K562 (cell line): Measurements from ENCODE around the gene SZT2.

Experiments
- CREB3 ChIP-seq: fragments of 450-650 bp; conservative IDR thresholded peaks from 2 replicates; pipeline ENCODE4 v1.6.1; 2016; ENCODE audit warnings: missing genetic modification characterization, low read depth, mild to moderate bottlenecking, missing compliant biosample characterization, moderate library complexity
- CTCF ChIP-seq, 3 experiments: IDR thresholded peaks in 2 of 3; conservative IDR thresholded peaks in 1 of 3; 2 replicates each; pipeline ENCODE4 v1.5.1; 2011 to 2012; ENCODE audit warnings: low read length in 3 of 3, mild to moderate bottlenecking in 3 of 3, control low read depth in 2 of 3, improper control_type of control experiment in 1 of 3, inconsistent platforms in 1 of 3, low read depth in 1 of 3, mixed read lengths in 1 of 3, moderate library complexity in 1 of 3; ENCODE audit not compliant: insufficient read depth in 2 of 3
- HDAC1 ChIP-seq, 2 experiments: fragments of 450-650 bp; IDR thresholded peaks; 2 replicates each; pipeline ENCODE4 v1.6.1; 2016 to 2017; ENCODE audit warnings: inconsistent platforms in 1 of 2, mild to moderate bottlenecking in 1 of 2, moderate library complexity in 1 of 2
- KLF16 ChIP-seq: IDR thresholded peaks from 2 replicates; pipeline ENCODE4 v1.6.1; 2016; ENCODE audit warnings: antibody characterized with exemption
- KLF6 ChIP-seq: fragments of 250-450 bp; sonication (Bioruptor Pico); IDR thresholded peaks from 2 replicates; pipeline ENCODE4 v1.4.0; 2020; ENCODE audit warnings: mild to moderate bottlenecking, moderate library complexity, borderline replicate concordance
- OTX1 ChIP-seq: fragments of 450-650 bp; formaldehyde crosslinking; IDR thresholded peaks from 2 replicates; pipeline ENCODE4 v1.4.0; 2022; ENCODE audit warnings: mild to moderate bottlenecking
- POLR2A ChIP-seq: fragments of 450-650 bp; conservative IDR thresholded peaks from 2 replicates; pipeline ENCODE4 v1.6.1; 2016
- ZNF3 ChIP-seq: fragments of 250-450 bp; sonication (Bioruptor Pico); IDR thresholded peaks from 2 replicates; pipeline ENCODE4 v1.5.0; 2021; ENCODE audit warnings: mild to moderate bottlenecking, moderate library complexity

- TF ChIP-seq KLF6 (CRISPR knock-in tag) (no peak), KLF16 (peak; percentile 85), ZNF3 (CRISPR knock-in tag) (no peak), CTCF (IDR thresholded peaks at IDR 0.05 in 2 of 3, conservative IDR thresholded peaks at IDR 0.05 in 1 of 3; ENCODE audit: insufficient read depth in 2 of 3, low read depth in 1 of 3, low read length in 3 of 3) (no peak), CREB3 (tag) (no peak), HDAC1 (IDR thresholded peaks at IDR 0.05) (peak in 1 of 2 experiments; percentile 79; a peak in 2 of 4 replicates), POLR2A (no peak), OTX1 (CRISPR knock-in tag) (no peak)
Measured at GRCh38 chr1:43405219-43405875, 15.6 kb downstream of the SZT2 start.
